PC-9 (cell line): Measurements from ENCODE around the gene RET.

Experiments
- CTCF ChIP-seq: fragments of 200-600 bp; sonication (generic); conservative IDR thresholded peaks from 2 replicates; pipeline ENCODE4 v1.6.1; 2017; ENCODE audit warnings: mixed run types, antibody characterized with exemption, mild to moderate bottlenecking, moderate library complexity
- EZH2 ChIP-seq: fragments of 200-600 bp; sonication (generic); IDR thresholded peaks from 2 replicates; pipeline ENCODE4 v1.8.0; 2017; ENCODE audit warnings: antibody characterized with exemption, low read depth

GRCh38 chr10:43059828-43060227 lies 17.0 kb upstream of the RET start:
- TF ChIP-seq CTCF (no peak), EZH2 (no peak)
